PFSK-1 (cell line): ENCODE results near the gene LBHD1.

Source experiments
- POLR2AphosphoS5 ChIP-seq: IDR thresholded peaks from 2 replicates; pipeline ENCODE4 v1.6.1; 2012; ENCODE audit warnings: low read depth, mild to moderate bottlenecking, control low read depth, low read length, moderate library complexity
- TAF1 ChIP-seq: IDR thresholded peaks from 2 replicates; pipeline ENCODE4 v1.6.1; 2012; ENCODE audit warnings: low read length, control low read depth, borderline replicate concordance; ENCODE audit not compliant: insufficient read depth

GRCh38 chr11:62680825-62681240 lies 8.8 kb upstream of the LBHD1 start:
- TF ChIP-seq POLR2AphosphoS5 (no peak), TAF1 (no peak)
